HL-60 (cell line): ENCODE results near the gene IFTAP.

Experiments
- DNase-seq, 2 experiments: peaks; one replicate each; pipeline ENCODE4 v3.0.0-alpha.2; 2010 to 2020; ENCODE audit warnings: low read depth in 1 of 2, low spot score in 1 of 2
- H3K27ac ChIP-seq: fragments of 250-450 bp; sonication (Bioruptor Pico); replicated peaks from 2 replicates; pipeline ENCODE4 v1.5.1; 2020; ENCODE audit warnings: mild to moderate bottlenecking, moderate library complexity
- H3K27me3 ChIP-seq: fragments of 250-450 bp; sonication (Bioruptor Pico); 2 replicates; pipeline ENCODE4 v1.5.1; 2021; ENCODE audit warnings: mild to moderate bottlenecking, moderate library complexity; ENCODE audit not compliant: insufficient read depth, poor library complexity, severe bottlenecking
- H3K4me3 ChIP-seq: replicated peaks from 2 replicates; pipeline ENCODE4 v1.5.1; 2011; ENCODE audit warnings: mild to moderate bottlenecking, control low read depth, low read length; ENCODE audit not compliant: insufficient read depth
- GABPA ChIP-seq: IDR thresholded peaks from 2 replicates; pipeline ENCODE4 v1.6.1; 2012; ENCODE audit warnings: low read depth
- POLR2AphosphoS5 ChIP-seq: IDR thresholded peaks from 2 replicates; pipeline ENCODE4 v1.6.1; 2012; ENCODE audit warnings: low read depth
- REST ChIP-seq: IDR thresholded peaks from 2 replicates; pipeline ENCODE4 v1.6.1; 2012; ENCODE audit warnings: low read depth; ENCODE audit not compliant: insufficient replicate concordance
- SPI1 ChIP-seq: IDR thresholded peaks from 2 replicates; pipeline ENCODE4 v1.6.1; 2012; ENCODE audit warnings: low read depth, mild to moderate bottlenecking, borderline replicate concordance
- TF ChIP-seq, protein P1 (sequence below): IDR thresholded peaks from one replicate; pipeline ENCODE4 v1.5.1; 2011; ENCODE audit warnings: low read length, control low read depth, inconsistent platforms; ENCODE audit not compliant: insufficient read depth

The IFTAP gene

GRCh38 chr11:36600180-36600579 is 5.9 kb downstream of the IFTAP start:
- H3K27me3 ChIP-seq, result no peaks in the 10 kb centered on the region
- TF ChIP-seq POLR2AphosphoS5 (no peak), GABPA (no peak), REST (no peak), SPI1 (no peak)
- TF ChIP-seq, protein P1, sequence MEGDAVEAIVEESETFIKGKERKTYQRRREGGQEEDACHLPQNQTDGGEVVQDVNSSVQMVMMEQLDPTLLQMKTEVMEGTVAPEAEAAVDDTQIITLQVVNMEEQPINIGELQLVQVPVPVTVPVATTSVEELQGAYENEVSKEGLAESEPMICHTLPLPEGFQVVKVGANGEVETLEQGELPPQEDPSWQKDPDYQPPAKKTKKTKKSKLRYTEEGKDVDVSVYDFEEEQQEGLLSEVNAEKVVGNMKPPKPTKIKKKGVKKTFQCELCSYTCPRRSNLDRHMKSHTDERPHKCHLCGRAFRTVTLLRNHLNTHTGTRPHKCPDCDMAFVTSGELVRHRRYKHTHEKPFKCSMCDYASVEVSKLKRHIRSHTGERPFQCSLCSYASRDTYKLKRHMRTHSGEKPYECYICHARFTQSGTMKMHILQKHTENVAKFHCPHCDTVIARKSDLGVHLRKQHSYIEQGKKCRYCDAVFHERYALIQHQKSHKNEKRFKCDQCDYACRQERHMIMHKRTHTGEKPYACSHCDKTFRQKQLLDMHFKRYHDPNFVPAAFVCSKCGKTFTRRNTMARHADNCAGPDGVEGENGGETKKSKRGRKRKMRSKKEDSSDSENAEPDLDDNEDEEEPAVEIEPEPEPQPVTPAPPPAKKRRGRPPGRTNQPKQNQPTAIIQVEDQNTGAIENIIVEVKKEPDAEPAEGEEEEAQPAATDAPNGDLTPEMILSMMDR, result no peak
- no peak overlapping the region for H3K4me3 ChIP-seq
- H3K27ac ChIP-seq, result no peak overlapping the region
- no peak for DNase-seq

GRCh38 chr11:36601155-36601554 is 6.9 kb downstream of the IFTAP start:
- TF ChIP-seq, protein P1, result no peak
- TF ChIP-seq SPI1 (peak; percentile 59; the same call in 1 of the 2 replicates), POLR2AphosphoS5 (no peak), REST (no peak), GABPA (no peak)
- Histone ChIP-seq H3K27me3 (no peaks in the 10 kb centered on the region), H3K27ac (peak overlapping the region; percentile 53), H3K4me3 (no peak overlapping the region)
- DNase-seq, result peak in 1 of 2 experiments; percentile 3

- H3K4me3 ChIP-seq, result no peak overlapping the region
- DNase-seq, result no peak
- H3K27me3 ChIP-seq, result no peaks in the 10 kb centered on the region
- TF ChIP-seq GABPA, result no peak
- no peak for TF ChIP-seq REST
- TF ChIP-seq POLR2AphosphoS5, result no peak
- TF ChIP-seq, protein P1, result no peak
- no peak for TF ChIP-seq SPI1
- peak overlapping the region; percentile 53; the same call in 1 of the 2 replicates for H3K27ac ChIP-seq
Measured at GRCh38 chr11:36602135-36602534, 7.8 kb downstream of the IFTAP start.
